ENCODE measurements around the gene KDM6A.

DNA sequence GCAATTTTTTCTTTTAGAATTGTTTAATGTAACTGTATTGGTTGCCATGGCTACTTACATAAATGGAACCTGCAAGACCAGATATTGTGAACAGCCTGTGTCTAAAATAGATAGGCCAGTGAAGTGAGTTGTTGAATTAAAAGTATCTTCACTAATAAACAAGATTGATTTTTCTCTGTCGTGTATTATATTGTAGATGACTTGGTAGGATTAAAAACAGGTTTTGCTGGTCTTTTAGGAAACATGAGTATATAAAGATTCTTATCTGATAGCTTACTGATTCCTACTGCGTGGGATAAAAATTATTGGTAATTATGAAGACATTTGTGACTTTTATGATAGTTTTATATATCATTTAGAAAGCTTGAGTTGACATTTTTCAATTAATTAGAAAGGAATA lies 162.1 kb downstream of the KDM6A start:
- TF ChIP-seq, protein P1, sequence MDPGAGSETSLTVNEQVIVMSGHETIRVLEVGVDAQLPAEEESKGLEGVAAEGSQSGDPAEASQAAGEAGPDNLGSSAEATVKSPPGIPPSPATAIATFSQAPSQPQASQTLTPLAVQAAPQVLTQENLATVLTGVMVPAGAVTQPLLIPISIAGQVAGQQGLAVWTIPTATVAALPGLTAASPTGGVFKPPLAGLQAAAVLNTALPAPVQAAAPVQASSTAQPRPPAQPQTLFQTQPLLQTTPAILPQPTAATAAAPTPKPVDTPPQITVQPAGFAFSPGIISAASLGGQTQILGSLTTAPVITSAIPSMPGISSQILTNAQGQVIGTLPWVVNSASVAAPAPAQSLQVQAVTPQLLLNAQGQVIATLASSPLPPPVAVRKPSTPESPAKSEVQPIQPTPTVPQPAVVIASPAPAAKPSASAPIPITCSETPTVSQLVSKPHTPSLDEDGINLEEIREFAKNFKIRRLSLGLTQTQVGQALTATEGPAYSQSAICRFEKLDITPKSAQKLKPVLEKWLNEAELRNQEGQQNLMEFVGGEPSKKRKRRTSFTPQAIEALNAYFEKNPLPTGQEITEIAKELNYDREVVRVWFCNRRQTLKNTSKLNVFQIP (CRISPR knock-in tag; IDR thresholded peaks at IDR 0.05; ENCODE audit: borderline replicate concordance, low read depth): no peak
- TF ChIP-seq ZC3H10 (CRISPR knock-in tag; IDR thresholded peaks at IDR 0.05) (no peak), PPARA (CRISPR knock-in tag; IDR thresholded peaks at IDR 0.05; ENCODE audit: borderline replicate concordance) (no peak), ARNTL (CRISPR knock-in tag; IDR thresholded peaks at IDR 0.05; ENCODE audit: borderline replicate concordance, low read depth) (no peak), ZNF565 (CRISPR knock-in tag; conservative IDR thresholded peaks at IDR 0.05; ENCODE audit: low read depth) (no peak), ZNF8 (CRISPR knock-in tag; IDR thresholded peaks at IDR 0.05) (no peak), CSDC2 (CRISPR knock-in tag; IDR thresholded peaks at IDR 0.05) (no peak), ZFP3 (CRISPR knock-in tag; IDR thresholded peaks at IDR 0.05) (no peak), OSR1 (CRISPR knock-in tag; IDR thresholded peaks at IDR 0.05) (no peak), ZFP30 (CRISPR knock-in tag; IDR thresholded peaks at IDR 0.05) (no peak), RARB (CRISPR knock-in tag; IDR thresholded peaks at IDR 0.05) (no peak)
- TF ChIP-seq, protein P2, sequence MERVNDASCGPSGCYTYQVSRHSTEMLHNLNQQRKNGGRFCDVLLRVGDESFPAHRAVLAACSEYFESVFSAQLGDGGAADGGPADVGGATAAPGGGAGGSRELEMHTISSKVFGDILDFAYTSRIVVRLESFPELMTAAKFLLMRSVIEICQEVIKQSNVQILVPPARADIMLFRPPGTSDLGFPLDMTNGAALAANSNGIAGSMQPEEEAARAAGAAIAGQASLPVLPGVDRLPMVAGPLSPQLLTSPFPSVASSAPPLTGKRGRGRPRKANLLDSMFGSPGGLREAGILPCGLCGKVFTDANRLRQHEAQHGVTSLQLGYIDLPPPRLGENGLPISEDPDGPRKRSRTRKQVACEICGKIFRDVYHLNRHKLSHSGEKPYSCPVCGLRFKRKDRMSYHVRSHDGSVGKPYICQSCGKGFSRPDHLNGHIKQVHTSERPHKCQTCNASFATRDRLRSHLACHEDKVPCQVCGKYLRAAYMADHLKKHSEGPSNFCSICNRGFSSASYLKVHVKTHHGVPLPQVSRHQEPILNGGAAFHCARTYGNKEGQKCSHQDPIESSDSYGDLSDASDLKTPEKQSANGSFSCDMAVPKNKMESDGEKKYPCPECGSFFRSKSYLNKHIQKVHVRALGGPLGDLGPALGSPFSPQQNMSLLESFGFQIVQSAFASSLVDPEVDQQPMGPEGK (CRISPR knock-in tag; IDR thresholded peaks at IDR 0.05; ENCODE audit: borderline replicate concordance): no peak
- TF ChIP-seq, protein P3, sequence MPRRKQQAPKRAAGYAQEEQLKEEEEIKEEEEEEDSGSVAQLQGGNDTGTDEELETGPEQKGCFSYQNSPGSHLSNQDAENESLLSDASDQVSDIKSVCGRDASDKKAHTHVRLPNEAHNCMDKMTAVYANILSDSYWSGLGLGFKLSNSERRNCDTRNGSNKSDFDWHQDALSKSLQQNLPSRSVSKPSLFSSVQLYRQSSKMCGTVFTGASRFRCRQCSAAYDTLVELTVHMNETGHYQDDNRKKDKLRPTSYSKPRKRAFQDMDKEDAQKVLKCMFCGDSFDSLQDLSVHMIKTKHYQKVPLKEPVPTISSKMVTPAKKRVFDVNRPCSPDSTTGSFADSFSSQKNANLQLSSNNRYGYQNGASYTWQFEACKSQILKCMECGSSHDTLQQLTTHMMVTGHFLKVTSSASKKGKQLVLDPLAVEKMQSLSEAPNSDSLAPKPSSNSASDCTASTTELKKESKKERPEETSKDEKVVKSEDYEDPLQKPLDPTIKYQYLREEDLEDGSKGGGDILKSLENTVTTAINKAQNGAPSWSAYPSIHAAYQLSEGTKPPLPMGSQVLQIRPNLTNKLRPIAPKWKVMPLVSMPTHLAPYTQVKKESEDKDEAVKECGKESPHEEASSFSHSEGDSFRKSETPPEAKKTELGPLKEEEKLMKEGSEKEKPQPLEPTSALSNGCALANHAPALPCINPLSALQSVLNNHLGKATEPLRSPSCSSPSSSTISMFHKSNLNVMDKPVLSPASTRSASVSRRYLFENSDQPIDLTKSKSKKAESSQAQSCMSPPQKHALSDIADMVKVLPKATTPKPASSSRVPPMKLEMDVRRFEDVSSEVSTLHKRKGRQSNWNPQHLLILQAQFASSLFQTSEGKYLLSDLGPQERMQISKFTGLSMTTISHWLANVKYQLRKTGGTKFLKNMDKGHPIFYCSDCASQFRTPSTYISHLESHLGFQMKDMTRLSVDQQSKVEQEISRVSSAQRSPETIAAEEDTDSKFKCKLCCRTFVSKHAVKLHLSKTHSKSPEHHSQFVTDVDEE (CRISPR knock-in tag; IDR thresholded peaks at IDR 0.05): no peak

Measured in SK-N-SH treated with all-trans-retinoic acid at 6 μM for 48 hours (cell line).